ENCODE data around the gene UBE2R2.

The UBE2R2 gene

DNA sequence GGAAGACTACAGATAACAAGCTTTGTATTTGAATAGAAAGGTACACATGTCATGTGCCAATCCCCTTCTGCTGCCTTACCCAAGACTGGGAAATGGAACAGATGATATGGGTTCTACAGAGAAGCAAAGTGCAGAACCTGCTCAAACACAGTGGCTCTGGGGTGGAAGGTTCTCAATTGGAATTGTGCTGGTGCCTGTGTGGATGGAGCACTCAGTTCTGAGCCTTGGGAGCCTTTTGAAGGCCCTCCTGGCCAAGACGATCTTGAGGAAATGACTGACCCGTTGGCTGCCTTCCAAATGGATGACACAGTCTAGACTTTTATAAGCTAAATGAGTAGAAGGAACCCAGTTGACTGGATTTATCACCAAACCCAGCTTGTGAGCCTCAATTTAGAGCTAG is 25.8 kb upstream of the UBE2R2 start:
- no peak for TF ChIP-seq TAF1 (IDR thresholded peaks at IDR 0.05; ENCODE audit: borderline replicate concordance, insufficient read depth, low read length)
- no peak for TF ChIP-seq SIN3A (IDR thresholded peaks at IDR 0.05; ENCODE audit: borderline replicate concordance, insufficient read depth, low read length)

DNA sequence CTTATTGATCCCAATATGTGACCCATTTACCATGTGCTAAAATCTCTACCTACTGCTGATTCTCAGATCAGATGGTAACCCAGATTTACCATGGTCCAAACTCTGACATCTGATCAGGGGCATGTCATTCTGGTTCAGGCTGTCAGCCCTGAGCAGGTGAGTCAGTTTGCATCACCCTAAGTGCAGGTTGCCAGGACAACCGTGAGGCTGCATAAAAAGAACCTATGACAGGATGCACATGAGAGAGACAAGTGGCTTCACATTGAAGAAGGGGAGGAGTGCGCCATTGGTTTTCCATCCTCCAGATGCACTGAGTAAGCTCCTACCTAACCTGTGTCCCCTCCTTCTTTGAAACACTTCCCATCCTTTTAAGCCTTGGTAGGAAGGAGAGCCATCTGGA is 22.4 kb upstream of the UBE2R2 start:
- TF ChIP-seq POLR2AphosphoS5 (IDR thresholded peaks at IDR 0.05; ENCODE audit: low read depth, low read length) (no peak), TAF1 (IDR thresholded peaks at IDR 0.05; ENCODE audit: borderline replicate concordance, insufficient read depth, low read length) (no peak), FOXP2 (optimal IDR thresholded peaks at IDR 0.05; ENCODE audit: borderline replicate concordance, extremely low read depth, extremely low read length, insufficient read depth) (no peak), SIN3A (IDR thresholded peaks at IDR 0.05; ENCODE audit: borderline replicate concordance, insufficient read depth, low read length) (no peak)
- TF ChIP-seq, protein P1, sequence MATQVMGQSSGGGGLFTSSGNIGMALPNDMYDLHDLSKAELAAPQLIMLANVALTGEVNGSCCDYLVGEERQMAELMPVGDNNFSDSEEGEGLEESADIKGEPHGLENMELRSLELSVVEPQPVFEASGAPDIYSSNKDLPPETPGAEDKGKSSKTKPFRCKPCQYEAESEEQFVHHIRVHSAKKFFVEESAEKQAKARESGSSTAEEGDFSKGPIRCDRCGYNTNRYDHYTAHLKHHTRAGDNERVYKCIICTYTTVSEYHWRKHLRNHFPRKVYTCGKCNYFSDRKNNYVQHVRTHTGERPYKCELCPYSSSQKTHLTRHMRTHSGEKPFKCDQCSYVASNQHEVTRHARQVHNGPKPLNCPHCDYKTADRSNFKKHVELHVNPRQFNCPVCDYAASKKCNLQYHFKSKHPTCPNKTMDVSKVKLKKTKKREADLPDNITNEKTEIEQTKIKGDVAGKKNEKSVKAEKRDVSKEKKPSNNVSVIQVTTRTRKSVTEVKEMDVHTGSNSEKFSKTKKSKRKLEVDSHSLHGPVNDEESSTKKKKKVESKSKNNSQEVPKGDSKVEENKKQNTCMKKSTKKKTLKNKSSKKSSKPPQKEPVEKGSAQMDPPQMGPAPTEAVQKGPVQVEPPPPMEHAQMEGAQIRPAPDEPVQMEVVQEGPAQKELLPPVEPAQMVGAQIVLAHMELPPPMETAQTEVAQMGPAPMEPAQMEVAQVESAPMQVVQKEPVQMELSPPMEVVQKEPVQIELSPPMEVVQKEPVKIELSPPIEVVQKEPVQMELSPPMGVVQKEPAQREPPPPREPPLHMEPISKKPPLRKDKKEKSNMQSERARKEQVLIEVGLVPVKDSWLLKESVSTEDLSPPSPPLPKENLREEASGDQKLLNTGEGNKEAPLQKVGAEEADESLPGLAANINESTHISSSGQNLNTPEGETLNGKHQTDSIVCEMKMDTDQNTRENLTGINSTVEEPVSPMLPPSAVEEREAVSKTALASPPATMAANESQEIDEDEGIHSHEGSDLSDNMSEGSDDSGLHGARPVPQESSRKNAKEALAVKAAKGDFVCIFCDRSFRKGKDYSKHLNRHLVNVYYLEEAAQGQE (IDR thresholded peaks at IDR 0.05; ENCODE audit: insufficient read depth in 1 of 2, low read depth in 2 of 2, low read length in 2 of 2) = no peak

DNA sequence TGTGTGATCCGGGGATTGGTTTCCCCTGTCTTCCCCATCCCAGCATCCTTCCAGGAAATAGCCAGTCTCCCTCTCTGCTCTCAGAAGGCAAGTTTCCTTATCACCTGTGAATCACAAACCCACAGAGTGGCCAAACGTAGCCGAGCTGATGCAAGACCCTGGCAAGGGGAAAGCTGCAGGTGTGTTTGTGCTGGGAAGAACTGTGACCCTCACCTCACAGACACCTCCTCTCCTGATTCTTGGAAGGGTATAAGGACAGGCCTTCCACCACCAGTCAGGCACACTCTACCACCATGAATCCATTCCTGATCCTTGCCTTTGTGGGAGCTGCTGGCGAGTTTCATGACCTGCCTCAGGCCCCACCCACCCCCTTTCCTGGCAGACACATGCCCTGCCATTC is 21.7 kb upstream of the UBE2R2 start, which contains the start of gene PRSS3:
PRSS3 (plus strand) TSS at position 281 of the 400 bp plus-strand sequence; CDS start at position 294, 13 bp downstream.
- no peak for TF ChIP-seq POLR2AphosphoS5 (IDR thresholded peaks at IDR 0.05; ENCODE audit: low read depth, low read length)
- TF ChIP-seq TAF1 (IDR thresholded peaks at IDR 0.05; ENCODE audit: borderline replicate concordance, insufficient read depth, low read length) = no peak
- TF ChIP-seq SIN3A (IDR thresholded peaks at IDR 0.05; ENCODE audit: borderline replicate concordance, insufficient read depth, low read length) = no peak
- TF ChIP-seq FOXP2 (optimal IDR thresholded peaks at IDR 0.05; ENCODE audit: borderline replicate concordance, extremely low read depth, extremely low read length, insufficient read depth) = no peak
- TF ChIP-seq, protein P1 (IDR thresholded peaks at IDR 0.05; ENCODE audit: insufficient read depth in 1 of 2, low read depth in 2 of 2, low read length in 2 of 2) = no peak

DNA sequence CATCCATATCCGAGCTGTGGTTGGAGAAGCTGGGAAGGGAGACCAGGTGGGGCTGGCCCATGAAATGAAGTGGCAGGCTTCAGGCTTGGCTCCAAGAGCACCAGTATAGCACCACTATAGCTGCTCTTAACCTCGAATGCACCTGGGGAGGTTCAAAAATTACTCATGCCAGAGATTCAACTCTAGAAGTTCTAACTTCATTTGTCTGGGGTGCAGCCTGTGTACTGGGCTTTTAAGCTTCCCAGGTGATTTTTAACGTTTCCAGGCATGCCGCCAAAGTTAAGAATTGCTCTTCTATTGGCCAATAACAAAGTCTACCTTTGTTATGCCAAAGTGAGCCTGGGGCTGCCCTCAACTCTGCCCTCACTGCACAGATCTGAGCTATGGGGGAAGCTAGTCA is 21.1 kb upstream of the UBE2R2 start:
- TF ChIP-seq, protein P1 (IDR thresholded peaks at IDR 0.05; ENCODE audit: insufficient read depth in 1 of 2, low read depth in 2 of 2, low read length in 2 of 2) = no peak
- no peak for TF ChIP-seq TAF1 (IDR thresholded peaks at IDR 0.05; ENCODE audit: borderline replicate concordance, insufficient read depth, low read length)
- TF ChIP-seq SIN3A (IDR thresholded peaks at IDR 0.05; ENCODE audit: borderline replicate concordance, insufficient read depth, low read length) = no peak
- TF ChIP-seq FOXP2 (optimal IDR thresholded peaks at IDR 0.05; ENCODE audit: borderline replicate concordance, extremely low read depth, extremely low read length, insufficient read depth) = no peak
- TF ChIP-seq POLR2AphosphoS5 (IDR thresholded peaks at IDR 0.05; ENCODE audit: low read depth, low read length) = no peak

DNA sequence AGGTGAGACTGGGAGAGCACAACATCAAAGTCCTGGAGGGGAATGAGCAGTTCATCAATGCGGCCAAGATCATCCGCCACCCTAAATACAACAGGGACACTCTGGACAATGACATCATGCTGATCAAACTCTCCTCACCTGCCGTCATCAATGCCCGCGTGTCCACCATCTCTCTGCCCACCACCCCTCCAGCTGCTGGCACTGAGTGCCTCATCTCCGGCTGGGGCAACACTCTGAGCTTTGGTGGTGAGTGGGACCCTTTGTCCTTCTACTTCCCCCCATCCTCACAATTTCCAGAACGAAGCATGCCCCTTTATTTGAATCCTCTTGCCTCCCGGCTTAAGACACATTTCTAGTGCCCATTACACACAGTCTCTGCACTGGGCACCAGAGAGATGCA is 19.1 kb upstream of the UBE2R2 start:
- TF ChIP-seq SIN3A (IDR thresholded peaks at IDR 0.05; ENCODE audit: borderline replicate concordance, insufficient read depth, low read length) (no peak), FOXP2 (optimal IDR thresholded peaks at IDR 0.05; ENCODE audit: borderline replicate concordance, extremely low read depth, extremely low read length, insufficient read depth) (no peak), TAF1 (IDR thresholded peaks at IDR 0.05; ENCODE audit: borderline replicate concordance, insufficient read depth, low read length) (no peak), POLR2AphosphoS5 (IDR thresholded peaks at IDR 0.05; ENCODE audit: low read depth, low read length) (no peak)
- TF ChIP-seq, protein P1 (IDR thresholded peaks at IDR 0.05; ENCODE audit: insufficient read depth in 1 of 2, low read depth in 2 of 2, low read length in 2 of 2) = no peak
